Activated T-helper 9 cell treated with anti-CD3 and anti-CD28 coated beads, Interleukin-2, amount 50 U/mL, for 16 hours (primary cell): ENCODE data around the gene MS4A3.
"Not testable (repeated sequence)": the region's sequence is repeated elsewhere in the genome, so short reads cannot be mapped to it uniquely, and the experiment has no call there.

Experiments used
- DNase-seq: peaks from one replicate; pipeline ENCODE4 v3.0.0-alpha.2; 2020; ENCODE audit warnings: low read depth

MS4A3 gene, protein sequence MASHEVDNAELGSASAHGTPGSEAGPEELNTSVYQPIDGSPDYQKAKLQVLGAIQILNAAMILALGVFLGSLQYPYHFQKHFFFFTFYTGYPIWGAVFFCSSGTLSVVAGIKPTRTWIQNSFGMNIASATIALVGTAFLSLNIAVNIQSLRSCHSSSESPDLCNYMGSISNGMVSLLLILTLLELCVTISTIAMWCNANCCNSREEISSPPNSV

GRCh38 chr11:60056349-60056969, at the start of gene MS4A3:
Gene MS4A3 (plus strand): TSS chr11:60056665. CDS start chr11:60061161, 4,496 bp downstream.
- no peak for DNase-seq

DNA sequence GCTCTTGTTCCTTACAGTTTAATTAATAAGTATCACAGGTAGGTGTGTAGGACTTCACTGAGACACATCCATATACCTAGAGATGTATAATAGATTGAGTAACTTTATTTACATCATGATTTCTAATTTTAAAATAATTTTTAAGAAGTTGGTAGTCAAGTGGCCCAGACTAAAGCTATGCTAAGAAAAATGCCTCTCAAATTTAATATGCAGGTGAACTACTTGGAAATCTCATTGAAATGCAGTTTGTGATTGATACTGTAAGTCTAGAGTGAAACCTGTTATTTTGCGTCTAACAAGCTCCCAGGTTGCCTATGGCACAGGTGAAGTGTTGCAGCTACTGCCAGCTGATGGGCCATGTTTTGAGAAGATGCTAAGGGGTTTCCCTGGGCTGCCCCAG, 39.6 kb upstream of the MS4A3 start, which contains the start of gene OOSP4B:
Gene OOSP4B (plus strand): TSS at position 301 of the 400 bp plus-strand sequence.
- DNase-seq: no peak

DNA sequence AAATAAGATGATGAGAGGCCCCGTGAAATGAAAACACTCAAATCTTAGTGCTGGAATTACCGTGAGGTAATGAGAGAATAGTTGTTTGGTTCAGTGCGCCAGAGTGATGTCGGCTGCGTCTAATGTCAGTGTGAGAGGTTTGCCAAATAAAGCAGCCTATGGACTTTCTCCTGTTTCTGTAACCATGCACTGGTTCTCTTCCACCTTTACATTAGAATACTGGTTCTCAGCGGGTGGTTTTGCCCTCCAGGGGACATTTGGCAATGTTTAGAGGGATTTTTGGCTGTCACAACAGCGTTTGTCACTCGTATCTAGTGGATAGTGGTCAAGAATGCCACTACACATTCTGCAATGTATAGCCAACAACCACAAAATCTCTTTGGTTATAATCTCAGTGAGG, 38.4 kb upstream of the MS4A3 start:
- DNase-seq: no peak

DNA sequence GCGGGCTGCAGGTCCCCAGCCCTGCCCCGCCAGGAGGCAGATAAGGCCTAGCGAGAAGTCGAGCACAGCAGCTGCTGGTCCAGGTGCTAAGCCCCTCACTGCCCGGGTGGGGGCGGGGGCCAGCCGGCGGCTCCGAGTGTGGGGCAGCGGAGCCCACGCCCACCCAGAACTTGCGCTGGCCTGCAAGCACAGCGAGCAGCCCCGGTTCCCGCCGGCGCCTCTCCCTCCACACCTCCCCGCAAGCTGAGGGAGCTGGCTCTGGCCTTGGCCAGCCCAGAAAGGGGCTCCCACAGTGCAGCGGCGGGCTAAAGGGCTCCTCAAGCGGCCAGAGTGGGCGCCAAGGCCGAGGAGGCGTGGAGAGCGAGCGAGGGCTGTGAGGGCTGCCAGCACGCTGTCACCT, 36.1 kb upstream of the MS4A3 start:
- not testable (repeated sequence) for DNase-seq

DNA sequence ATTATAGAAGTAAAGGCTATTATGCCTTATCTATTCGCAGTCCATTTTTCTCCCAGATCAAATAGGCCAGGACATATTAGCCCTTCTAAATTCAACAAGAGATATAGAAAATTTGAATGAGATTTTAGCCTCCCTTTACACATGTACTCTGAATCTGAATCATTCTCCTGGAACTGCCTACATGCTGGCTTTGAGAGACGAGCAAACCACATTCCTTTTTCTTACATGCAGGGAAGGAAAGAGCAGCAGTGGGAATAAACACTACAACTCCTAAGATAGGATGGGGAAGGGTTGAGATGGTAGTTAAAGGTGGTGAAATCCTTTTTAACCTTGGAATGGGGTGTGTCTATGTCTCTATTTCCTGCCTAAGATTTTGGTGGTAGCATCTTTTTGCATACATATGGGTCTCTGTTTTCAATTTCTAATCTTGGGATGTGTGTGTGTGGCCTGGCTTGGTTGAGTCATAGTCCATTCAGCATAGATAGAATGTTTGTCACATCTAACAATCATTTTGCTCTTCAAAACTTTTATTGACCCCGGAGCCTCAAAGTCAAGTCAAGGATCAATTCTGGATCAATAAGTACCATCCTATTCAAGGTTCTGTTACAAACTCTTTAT, 27.3 kb upstream of the MS4A3 start:
- no peak for DNase-seq

DNA sequence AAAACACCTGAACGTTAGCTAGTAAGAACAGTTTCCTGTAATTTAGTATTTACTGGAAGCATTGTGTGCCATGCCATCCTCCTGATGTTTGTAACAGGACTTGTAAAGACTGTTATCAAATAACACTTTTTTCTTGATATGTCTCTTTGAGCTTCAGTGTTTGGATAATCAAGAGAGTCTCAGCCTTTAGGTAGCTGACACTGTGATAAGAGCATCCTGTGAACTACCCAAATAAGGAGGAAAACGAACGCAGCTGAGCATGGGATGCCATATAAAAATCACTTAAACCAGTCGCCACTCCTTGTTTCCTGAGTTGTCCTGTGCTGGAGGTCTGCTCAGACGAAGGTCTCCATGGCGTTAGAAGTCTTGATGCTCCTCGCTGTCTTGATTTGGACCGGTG, 16.4 kb upstream of the MS4A3 start, which contains the start of gene OOSP2:
Gene OOSP2 (plus strand): TSS at position 301 of the 400 bp plus-strand sequence. CDS start 51 bp downstream, at position 352.
- DNase-seq: no peak

DNA sequence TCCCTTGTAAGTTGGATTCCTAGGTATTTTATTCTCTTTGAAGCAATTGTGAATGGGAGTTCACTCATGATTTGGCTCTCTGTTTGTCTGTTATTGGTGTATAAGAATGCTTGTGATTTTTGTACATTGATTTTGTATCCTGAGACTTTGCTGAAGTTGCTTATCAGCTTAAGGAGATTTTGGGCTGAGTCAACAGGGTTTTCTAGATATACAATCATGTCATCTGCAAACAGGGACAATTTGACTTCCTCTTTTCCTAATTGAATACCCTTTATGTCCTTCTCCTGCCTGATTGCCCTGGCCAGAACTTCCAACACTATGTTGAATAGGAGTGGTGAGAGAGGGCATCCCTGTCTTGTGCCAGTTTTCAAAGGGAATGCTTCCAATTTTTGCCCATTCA, 6.0 kb upstream of the MS4A3 start:
- not testable (repeated sequence) for DNase-seq

DNA sequence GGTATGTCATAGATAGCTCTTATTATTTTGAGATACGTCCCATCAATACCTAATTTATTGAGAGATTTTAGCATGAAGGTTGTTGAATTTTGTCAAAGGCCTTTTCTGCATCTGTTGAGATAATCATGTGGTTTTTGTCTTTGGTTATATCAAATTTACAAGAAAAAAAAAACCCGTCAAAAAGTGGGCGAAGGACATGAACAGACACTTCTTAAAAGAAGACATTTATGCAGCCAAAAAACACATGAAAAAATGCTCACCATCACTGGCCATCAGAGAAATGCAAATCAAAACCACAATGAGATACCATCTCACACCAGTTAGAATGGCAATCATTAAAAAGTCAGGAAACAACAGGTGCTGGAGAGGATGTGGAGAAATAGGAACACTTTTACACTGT, 5.6 kb upstream of the MS4A3 start:
- DNase-seq: not testable (repeated sequence)

DNA sequence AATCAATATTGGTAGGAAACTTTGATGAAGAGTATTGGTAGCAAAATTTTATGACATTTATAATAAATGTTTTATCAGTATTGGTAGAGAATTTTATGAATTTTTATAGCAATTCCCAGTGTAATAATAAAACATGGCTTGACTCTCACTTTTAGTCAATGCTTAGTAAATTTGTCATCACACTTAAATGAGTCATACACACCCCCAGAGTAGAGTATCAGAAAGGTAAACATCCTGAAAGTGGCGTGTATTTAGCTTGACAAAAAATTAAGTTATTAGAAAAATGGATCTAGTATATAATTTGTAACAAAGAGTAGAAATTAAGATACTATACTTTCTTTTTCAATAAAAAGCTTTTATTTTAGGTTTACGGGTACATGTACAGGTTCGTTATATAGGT, 2.6 kb downstream of the MS4A3 start:
- no peak for DNase-seq

GRCh38 chr11:60059521-60060240, 3.2 kb downstream of the MS4A3 start:
- DNase-seq: no peak

GRCh38 chr11:60064111-60064510, 7.6 kb downstream of the MS4A3 start:
- DNase-seq: no peak

DNA sequence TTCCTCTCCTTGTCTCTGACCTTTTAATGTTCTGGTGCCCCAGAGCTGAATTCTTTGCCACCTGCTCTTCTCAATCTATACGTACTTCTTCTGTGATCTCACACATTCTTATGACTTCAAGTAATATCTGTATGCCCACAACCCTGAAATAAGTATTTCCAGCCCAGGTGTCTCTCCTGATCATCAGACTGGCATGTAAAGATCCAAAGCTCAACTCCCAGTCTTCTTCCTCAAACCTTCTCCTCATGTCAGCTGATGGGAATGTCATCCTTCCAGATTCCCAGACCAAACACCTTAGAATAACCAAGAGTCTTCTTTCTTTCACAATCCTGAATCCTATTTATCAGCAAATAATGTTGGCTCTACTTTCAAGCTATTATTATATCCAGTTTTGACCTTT, 9.3 kb downstream of the MS4A3 start:
- no peak for DNase-seq

DNA sequence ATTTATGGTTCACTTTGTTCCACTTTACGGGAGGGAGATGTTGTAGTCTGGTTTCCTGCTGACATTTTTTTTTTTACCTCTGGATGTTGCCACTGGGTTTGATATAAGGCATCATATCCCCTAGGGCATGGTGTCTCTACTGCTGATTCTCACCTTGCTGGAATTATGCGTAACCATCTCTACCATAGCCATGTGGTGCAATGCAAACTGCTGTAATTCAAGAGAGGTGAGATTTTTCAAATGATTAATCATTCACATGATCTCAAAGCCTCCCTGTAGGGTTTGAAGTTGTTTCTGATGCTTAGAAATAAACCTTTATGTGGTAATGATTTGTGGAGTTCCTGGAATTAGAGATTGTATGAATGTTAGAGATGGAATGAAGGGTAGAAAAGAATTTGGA, 13.0 kb downstream of the MS4A3 start:
- DNase-seq: no peak

DNA sequence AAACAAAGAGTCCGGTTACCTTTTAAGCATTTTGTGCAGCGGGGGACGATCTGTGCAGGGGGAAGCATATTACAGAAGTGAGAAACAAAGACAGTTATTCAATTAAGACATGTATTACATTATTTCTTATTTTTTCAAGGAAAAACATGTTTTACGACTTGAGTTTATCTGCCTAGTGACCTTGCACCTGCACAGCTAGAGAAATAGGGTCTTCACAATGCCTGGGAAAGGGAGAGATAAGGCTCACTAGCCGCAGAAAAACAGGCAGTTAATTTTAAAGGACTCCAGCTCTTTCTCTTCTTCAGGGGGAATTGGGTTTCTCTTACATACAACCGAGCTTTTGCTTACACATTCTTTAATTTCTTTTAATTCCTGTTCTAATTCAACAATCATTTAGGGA, 15.2 kb downstream of the MS4A3 start:
- not testable (repeated sequence) for DNase-seq

DNA sequence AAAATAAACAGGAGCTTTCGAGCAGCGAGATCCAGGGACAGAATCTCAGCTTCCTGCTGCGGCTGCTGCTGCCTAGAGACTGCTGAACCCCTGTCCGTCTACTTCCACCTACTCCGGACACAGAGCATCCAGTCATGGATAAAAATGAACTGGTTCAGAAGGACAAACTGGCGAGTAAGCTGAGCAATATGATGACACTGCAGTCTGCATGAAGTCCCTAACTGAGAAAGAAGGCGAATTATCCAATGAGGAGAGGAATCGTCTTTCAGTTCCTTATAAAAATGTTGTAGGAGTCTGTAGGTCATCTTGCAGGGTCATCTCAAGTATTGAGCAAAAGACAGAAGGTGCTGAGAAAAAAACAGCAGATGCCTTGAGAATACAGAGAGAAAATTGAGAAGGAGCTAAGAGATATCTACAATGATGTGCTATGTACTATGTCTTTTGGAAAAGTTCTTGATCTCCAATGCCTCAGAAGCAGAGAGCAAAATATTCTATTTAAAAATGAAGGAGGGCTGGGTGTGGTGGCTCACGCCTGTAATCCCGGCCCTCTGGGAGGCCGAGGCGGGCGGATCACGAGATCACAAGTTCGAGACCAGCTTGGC, 20.9 kb downstream of the MS4A3 start:
- DNase-seq: no peak

- no peak for DNase-seq
Measured at GRCh38 chr11:60077981-60078380, 21.5 kb downstream of the MS4A3 start.

- DNase-seq: no peak
Measured at GRCh38 chr11:60078745-60079144, 22.3 kb downstream of the MS4A3 start.

DNA sequence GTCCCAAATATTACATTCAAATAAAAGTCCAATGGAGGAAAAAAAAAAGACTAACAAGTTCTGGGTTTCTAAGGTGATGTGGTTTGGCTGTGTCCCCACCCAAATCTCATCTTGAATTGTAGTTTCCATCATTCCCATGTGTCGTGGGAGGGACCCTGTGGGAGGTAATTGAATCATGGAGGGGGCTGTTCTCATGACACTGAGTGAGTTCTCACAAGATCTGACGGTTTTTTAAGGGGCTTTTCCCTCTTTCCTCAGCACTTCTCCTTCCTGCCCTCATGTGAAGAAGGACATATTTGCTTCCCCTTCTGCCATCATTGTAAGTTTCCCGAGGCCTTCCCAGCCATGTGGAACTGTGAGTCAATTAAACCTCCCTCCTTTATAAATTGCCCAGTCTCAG, 24.1 kb downstream of the MS4A3 start:
- no peak for DNase-seq

GRCh38 chr11:60084631-60085273, 28.3 kb downstream of the MS4A3 start:
- no peak for DNase-seq

DNA sequence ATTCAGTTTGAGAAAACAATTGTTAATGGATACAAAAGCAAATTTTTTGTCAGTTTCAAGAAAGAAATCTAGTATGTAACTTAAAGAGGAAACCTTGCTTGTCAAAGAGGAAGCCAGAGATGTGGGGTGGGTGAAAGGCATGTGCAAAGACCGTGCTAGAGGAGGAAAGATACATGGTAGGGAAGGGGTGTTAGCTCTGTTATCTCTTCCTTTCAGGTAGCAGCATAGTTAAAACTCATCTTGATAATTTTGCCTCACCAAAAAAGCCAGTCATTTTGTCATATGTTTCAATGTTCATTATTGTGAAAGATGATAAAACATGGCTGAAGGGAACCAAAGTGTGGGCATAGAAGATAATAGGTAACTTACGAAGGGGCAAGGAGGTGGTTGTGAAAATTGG, 29.4 kb downstream of the MS4A3 start:
- DNase-seq: no peak

DNA sequence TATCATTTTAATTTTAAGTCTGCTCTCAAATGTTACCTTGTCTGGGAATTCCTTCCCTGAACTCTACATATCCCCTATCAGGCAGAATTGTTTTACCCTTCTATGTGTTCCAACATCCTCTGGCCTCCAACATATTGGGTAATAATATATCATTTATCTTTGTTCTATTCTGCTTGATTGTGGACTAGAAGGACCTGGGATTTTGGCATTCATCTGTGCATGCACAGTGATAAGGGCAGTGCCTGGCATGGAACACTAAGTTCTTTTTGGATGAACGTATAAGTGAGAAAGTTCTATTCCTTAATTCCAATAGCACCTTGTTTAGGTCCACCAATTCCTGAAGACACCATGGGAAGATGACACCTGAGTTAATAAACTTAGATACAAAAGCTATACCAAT, 30.8 kb downstream of the MS4A3 start:
- no peak for DNase-seq

DNA sequence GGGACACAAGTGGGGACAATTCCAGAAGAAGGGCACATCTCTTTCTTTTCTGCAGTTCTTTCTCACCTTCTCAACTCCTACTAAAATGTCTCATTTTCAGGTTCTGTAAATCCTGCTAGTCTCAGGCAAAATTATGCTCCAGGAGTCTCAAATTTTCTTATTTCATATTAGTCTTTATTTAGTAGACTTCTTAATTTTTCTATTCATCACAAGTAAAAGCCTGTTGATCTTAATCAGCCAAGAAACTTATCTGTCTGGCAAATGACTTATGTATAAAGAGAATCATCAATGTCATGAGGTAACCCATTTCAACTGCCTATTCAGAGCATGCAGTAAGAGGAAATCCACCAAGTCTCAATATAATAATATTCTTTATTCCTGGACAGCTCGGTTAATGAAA, 31.9 kb downstream of the MS4A3 start, which contains the start of gene MS4A2:
Gene MS4A2 (plus strand): TSS at position 301 of the 400 bp plus-strand sequence. CDS start 102 bp downstream, outside the sequence.
- no peak for DNase-seq
